Measurements from ENCODE around the gene MADD.

DNA sequence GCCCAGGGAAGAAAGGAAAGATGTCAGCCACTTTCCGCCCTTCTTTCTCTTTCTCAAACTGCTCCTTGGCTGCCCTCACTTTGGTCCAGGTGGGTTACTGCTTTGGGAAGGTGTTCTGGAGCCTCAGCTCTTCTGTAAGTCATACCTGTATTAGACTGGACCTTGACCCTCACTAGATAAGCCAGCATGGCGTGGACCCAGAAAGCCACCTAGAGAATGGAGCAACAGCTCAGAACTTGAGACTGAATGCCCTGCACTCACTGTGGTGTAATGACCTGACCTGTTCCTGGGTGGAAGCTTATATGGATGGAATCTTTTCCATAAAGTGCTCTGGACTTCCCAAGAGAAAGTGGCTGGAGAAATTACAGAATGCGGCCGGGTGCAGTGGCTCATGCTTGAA lies 36.9 kb upstream of the MADD start:
- TF ChIP-seq POLR2A (IDR thresholded peaks at IDR 0.05): no peak
- TF ChIP-seq, protein P1, sequence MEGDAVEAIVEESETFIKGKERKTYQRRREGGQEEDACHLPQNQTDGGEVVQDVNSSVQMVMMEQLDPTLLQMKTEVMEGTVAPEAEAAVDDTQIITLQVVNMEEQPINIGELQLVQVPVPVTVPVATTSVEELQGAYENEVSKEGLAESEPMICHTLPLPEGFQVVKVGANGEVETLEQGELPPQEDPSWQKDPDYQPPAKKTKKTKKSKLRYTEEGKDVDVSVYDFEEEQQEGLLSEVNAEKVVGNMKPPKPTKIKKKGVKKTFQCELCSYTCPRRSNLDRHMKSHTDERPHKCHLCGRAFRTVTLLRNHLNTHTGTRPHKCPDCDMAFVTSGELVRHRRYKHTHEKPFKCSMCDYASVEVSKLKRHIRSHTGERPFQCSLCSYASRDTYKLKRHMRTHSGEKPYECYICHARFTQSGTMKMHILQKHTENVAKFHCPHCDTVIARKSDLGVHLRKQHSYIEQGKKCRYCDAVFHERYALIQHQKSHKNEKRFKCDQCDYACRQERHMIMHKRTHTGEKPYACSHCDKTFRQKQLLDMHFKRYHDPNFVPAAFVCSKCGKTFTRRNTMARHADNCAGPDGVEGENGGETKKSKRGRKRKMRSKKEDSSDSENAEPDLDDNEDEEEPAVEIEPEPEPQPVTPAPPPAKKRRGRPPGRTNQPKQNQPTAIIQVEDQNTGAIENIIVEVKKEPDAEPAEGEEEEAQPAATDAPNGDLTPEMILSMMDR (IDR thresholded peaks at IDR 0.05): no peak

All from right lobe of liver (tissue), 4 donors.